Upper lobe of left lung (tissue), 4 donors: ENCODE data around the gene CBR4.

ENCODE experiments used
- CTCF ChIP-seq, 6 experiments: fragments of 450-650 bp in 4 of 6; fragments of 200-600 bp in 2 of 6; sonication (generic) in 2 of 6; IDR thresholded peaks; one replicate each; pipeline ENCODE4 v1.5.1; 2016 to 2019; ENCODE audit warnings: antibody characterized with exemption in 6 of 6
- EP300 ChIP-seq, 4 donors: sonication (generic); formaldehyde crosslinking; IDR thresholded peaks; one replicate each; pipeline ENCODE4 v1.5.1; 2017; ENCODE audit warnings: antibody characterized with exemption in 4 of 4, control low read depth in 2 of 4
- POLR2A ChIP-seq, 4 donors: fragments of 450-650 bp; IDR thresholded peaks; one replicate each; pipeline ENCODE4 v1.5.1; 2016 to 2017; ENCODE audit warnings: antibody characterized with exemption in 4 of 4, mild to moderate bottlenecking in 2 of 4
- POLR2AphosphoS5 ChIP-seq, 2 donors: sonication (generic); formaldehyde crosslinking; IDR thresholded peaks; one replicate each; pipeline ENCODE4 v1.5.1; 2017; ENCODE audit warnings: antibody characterized with exemption in 2 of 2

GRCh38 chr4:169048868-169049414, 38.9 kb upstream of the CBR4 start:
- TF ChIP-seq POLR2A (IDR thresholded peaks at IDR 0.05) (no peak), CTCF (IDR thresholded peaks at IDR 0.05) (no peak), POLR2AphosphoS5 (IDR thresholded peaks at IDR 0.05) (no peak), EP300 (IDR thresholded peaks at IDR 0.05) (no peak)
